ENCODE measurements around the gene C1QTNF8. TPM values are rescaled to one million over a fixed set of nuclear protein-coding genes. Genes with fewer than 3 reads are reported as not detected.

The C1QTNF8 gene
- total RNA-seq, 2 donors from 2014 or later: 4.3 to 7.0 TPM

GRCh38 chr16:1043881-1044451 is 52.1 kb downstream of the C1QTNF8 start:
- Histone ChIP-seq H3K27me3 (replicated peaks; ENCODE audit: insufficient read depth) (no peaks in the 10 kb centered on the region), H3K4me3 (no peak overlapping the region), H3K36me3 (no peaks in the 10 kb centered on the region), H3K4me1 (ENCODE audit: control insufficient read depth in 1 of 2, low read depth in 2 of 2) (no peaks in the 10 kb centered on the region), H3K9me3 (no peaks in the 10 kb centered on the region), H3K27ac (no peak overlapping the region)
- no peak for ATAC-seq (ENCODE audit: insufficient number of reproducible peaks, low FRiP score, low read depth)
- no peak for TF ChIP-seq CTCF (IDR thresholded peaks at IDR 0.05)
- DNase-seq (ENCODE audit: low spot score): no peak

DNA sequence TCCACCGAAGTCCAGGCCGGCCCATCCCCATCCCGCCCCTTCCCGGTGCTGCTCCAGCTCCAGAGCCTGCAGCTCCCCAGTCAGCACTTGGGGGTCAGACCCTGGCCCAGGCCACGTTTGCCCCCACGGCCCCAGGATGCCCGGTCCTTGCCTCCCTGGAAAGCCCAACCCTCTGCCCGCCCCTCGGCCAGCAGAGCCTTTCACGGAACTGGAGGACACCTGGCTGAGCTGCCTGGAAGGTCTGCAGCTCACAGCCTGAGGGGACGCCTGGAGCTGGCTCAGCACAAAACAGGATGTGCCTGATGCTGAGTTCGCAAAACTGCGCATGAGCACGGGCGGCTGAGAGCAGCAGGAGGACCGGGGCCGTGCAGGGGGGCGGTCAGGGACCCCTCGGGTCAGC is 53.2 kb downstream of the C1QTNF8 start:
- no peak for TF ChIP-seq CTCF (IDR thresholded peaks at IDR 0.05)
- ATAC-seq (ENCODE audit: insufficient number of reproducible peaks, low FRiP score, low read depth): no peak
- Histone ChIP-seq H3K36me3 (no peaks in the 10 kb centered on the region), H3K4me3 (no peak overlapping the region), H3K27ac (no peak overlapping the region), H3K4me1 (ENCODE audit: control insufficient read depth in 1 of 2, low read depth in 2 of 2) (no peaks in the 10 kb centered on the region), H3K27me3 (replicated peaks; ENCODE audit: insufficient read depth) (no peaks in the 10 kb centered on the region), H3K9me3 (no peaks in the 10 kb centered on the region)
- DNase-seq (ENCODE audit: low spot score): no peak

DNA sequence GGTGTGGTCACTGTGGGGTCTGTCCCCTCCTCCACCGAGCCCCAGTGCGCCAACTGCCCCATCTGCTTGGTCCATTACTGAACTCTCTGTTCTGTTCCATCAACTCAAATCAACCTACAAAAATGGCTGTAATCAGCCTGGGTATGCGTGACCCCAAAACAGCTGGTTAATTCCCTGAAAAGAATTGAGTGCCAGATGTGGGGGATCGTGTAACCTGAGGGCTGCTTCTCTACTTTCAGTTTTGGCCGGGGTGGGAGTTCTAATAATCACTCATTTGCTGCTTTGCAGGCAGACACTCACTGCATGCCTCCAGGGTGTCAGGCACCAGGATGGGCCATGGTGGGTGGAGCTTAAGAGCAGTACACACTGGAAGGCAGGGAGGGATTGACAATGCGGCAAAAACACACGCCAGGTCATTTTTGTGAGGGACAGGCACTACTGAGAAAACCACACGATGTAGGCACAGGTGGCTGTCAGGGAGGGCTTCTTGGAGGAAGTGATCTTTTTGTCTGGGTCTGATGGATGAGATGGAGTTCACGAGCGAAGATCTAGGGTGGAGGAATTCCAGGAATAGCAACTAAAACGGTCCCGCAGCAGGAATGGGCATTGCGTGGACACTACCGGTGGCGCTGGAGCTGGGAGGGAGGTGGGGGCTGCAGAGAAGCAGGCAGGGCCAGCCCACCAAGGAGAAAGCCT is 53.8 kb downstream of the C1QTNF8 start:
- Histone ChIP-seq H3K27me3 (replicated peaks; ENCODE audit: insufficient read depth) (no peaks in the 10 kb centered on the region), H3K4me1 (ENCODE audit: control insufficient read depth in 1 of 2, low read depth in 2 of 2) (no peaks in the 10 kb centered on the region), H3K27ac (no peak overlapping the region), H3K36me3 (no peaks in the 10 kb centered on the region), H3K9me3 (no peaks in the 10 kb centered on the region), H3K4me3 (no peak overlapping the region)
- DNase-seq (ENCODE audit: low spot score) (no peak), ATAC-seq (ENCODE audit: insufficient number of reproducible peaks, low FRiP score, low read depth) (no peak)
- no peak for TF ChIP-seq CTCF (IDR thresholded peaks at IDR 0.05)

- Histone ChIP-seq H3K27ac (no peak overlapping the region), H3K36me3 (no peaks in the 10 kb centered on the region), H3K4me3 (no peak overlapping the region), H3K9me3 (no peaks in the 10 kb centered on the region), H3K4me1 (ENCODE audit: control insufficient read depth in 1 of 2, low read depth in 2 of 2) (no peaks in the 10 kb centered on the region), H3K27me3 (replicated peaks; ENCODE audit: insufficient read depth) (no peaks in the 10 kb centered on the region)
- DNase-seq (ENCODE audit: low spot score): no peak
- TF ChIP-seq CTCF (IDR thresholded peaks at IDR 0.05): no peak
- ATAC-seq (ENCODE audit: insufficient number of reproducible peaks, low FRiP score, low read depth): no peak
These were observed 55.7 kb downstream of the C1QTNF8 start for GRCh38 chr16:1040346-1040745.

DNA sequence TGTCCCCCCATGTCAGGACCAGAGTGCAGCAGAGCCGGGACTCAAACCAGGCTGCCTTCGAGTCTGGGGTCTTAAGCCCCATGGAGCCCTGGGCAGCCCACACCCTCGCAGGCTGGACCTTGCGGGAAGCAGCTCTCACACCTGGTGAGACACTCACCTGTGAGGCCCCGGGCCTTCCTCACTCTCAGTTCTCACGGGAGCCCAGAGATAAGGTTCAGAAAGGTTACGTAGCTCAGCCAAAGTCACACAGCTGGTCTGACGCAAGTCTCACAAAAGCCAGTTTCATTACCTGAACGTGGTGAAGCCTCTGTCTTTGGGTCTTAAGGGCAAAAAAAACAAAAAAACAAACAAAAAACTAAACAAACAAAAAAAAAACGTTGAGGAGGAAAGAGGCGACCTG is 56.3 kb downstream of the C1QTNF8 start:
- no peaks in the 10 kb centered on the region for H3K4me1 ChIP-seq (ENCODE audit: control insufficient read depth in 1 of 2, low read depth in 2 of 2)
- H3K36me3 ChIP-seq: no peaks in the 10 kb centered on the region
- no peak for TF ChIP-seq CTCF (IDR thresholded peaks at IDR 0.05)
- DNase-seq (ENCODE audit: low spot score) (no peak), ATAC-seq (ENCODE audit: insufficient number of reproducible peaks, low FRiP score, low read depth) (no peak)
- H3K9me3 ChIP-seq: no peaks in the 10 kb centered on the region
- no peak overlapping the region for H3K27ac ChIP-seq
- H3K4me3 ChIP-seq: no peak overlapping the region
- H3K27me3 ChIP-seq (replicated peaks; ENCODE audit: insufficient read depth): no peaks in the 10 kb centered on the region

All from thoracic aorta (tissue), 2 donors.